T follicular helper cell (primary cell): ENCODE measurements around the gene ARV1.
"Not testable (repeated sequence)": the region's sequence is repeated elsewhere in the genome, so short reads cannot be mapped to it uniquely, and the experiment has no call there.

Source experiments
- DNase-seq: peaks from one replicate; pipeline ENCODE4 v3.0.0-alpha.2; 2020; ENCODE audit warnings: low read depth

ARV1 gene

GRCh38 chr1:231044588-231044987 is 65.7 kb downstream of the ARV1 start:
- DNase-seq, result no peak

GRCh38 chr1:231045286-231045685 is 66.4 kb downstream of the ARV1 start:
- no peak for DNase-seq

- DNase-seq, result not testable (repeated sequence)
These were observed 67.2 kb downstream of the ARV1 start for GRCh38 chr1:231045921-231046729.

GRCh38 chr1:231046730-231047395 is 68.0 kb downstream of the ARV1 start:
- DNase-seq, result no peak

GRCh38 chr1:231047529-231047928 is 68.6 kb downstream of the ARV1 start:
- DNase-seq, result not testable (repeated sequence)

GRCh38 chr1:231048419-231048818 is 69.5 kb downstream of the ARV1 start:
- DNase-seq, result not testable (repeated sequence)

GRCh38 chr1:231049121-231049979 is 70.5 kb downstream of the ARV1 start:
- DNase-seq, result no peak
